Left ventricle myocardium superior (tissue), 1 donor: ENCODE data around the gene CREG1. TPM values are rescaled to one million over a fixed set of nuclear protein-coding genes. Genes with fewer than 3 reads are reported as not detected.

Experiments
- ATAC-seq: fragments of 200-7000 bp; cut with Tn5 transposase; one replicate; pipeline ENCODE4 v1.9.1; 2020; ENCODE audit warnings: mild to moderate bottlenecking, moderate library complexity
- DNase-seq: peaks from one replicate; pipeline ENCODE4 v3.0.0-alpha.2; 2020
- intact Hi-C: fragments of 100-400 bp; cut with micrococcal nuclease; formaldehyde crosslinking; loops from one replicate; pipeline ENCODE4 v1.11.0; 2022
- total RNA-seq: library from RNA; stranded (reverse); fragmentation: NEBNext Ultra II Directional; extraction: Animal tissue kit (Norgen Biotek cat#: 25700); gene quantifications from one replicate; pipeline ENCODE4 v1.2.1, GENCODE V29; 2021
- donor health status: DM: no; HTN: yes; CAD: no; lungs with severe emphysema.

CREG1 gene
- total RNA-seq, 1 donor from 2014 or later = 75.1 TPM

DNA sequence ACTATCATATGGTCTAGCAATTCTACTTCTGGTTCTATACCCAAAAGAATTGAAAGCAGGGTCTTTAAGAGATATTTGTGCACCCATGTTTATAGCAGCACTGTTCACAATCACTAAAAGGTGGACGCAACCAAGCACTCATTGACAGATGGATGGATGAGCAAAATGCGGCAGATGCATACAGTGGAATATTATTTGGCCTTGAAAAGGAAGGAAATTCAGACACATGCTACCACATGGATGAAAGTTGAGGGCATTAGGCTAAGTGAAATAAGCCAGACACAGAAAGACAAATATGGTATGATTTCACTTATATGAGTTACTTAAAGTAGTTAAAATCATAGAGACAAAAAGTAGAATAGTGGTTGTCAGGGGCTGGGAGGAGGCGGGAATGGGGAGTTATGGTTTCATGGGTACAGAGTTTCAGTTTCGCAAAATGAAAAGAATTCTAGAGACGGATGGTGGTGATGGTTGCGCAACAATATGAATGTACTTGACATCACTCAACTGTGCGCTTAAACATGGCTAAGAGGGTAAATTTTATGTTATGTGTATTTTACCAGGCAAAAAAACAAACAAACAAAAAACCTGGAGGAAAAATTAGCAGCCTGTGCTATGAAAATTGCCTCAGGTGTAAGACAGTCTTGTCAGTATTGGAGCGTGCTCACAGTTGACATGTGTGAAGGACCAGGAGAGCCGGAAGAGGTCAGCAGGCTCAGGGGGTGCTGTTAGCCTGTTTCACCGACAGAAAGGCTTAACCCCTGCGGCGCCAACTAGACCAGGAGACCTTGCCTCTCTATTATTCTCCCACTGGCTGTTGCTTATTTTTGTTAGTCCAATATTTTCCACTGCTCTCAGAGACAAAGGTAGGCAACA lies 61.7 kb downstream of the CREG1 start:
- intact Hi-C loops = no loop called here
- ATAC-seq (no peak), DNase-seq (no peak)

Other genes with a start within 250 kb of the CREG1 start
- gene CD247, start 35.2 kb downstream of the CREG1 start, total RNA-seq = 0.57 TPM
- 45.3 TPM for gene RCSD1, start 76.5 kb upstream of the CREG1 start, total RNA-seq
- 34.7 TPM for gene MPZL1, start 168.2 kb upstream of the CREG1 start, total RNA-seq